Umbilical cord (tissue), 2 donors: Measurements from ENCODE around the gene NUDT1. TPM values are rescaled to one million over a fixed set of nuclear protein-coding genes. Genes with fewer than 3 reads are reported as not detected.

Experiments
- DNase-seq: peaks from one replicate; pipeline ENCODE4 v3.0.0-alpha.2; 2015; ENCODE audit warnings: low spot score
- total RNA-seq: library from RNA; depleted of rRNA; stranded (reverse); fragments of >200 nt; gene quantifications from one replicate; pipeline ENCODE4 v1.2.3, GENCODE V29; 2014; ENCODE audit warnings: low replicate concordance; ENCODE audit not compliant: insufficient read depth

NUDT1 gene
- total RNA-seq, 1 donor from 2014 or later = 2.2 TPM

- peak; percentile 60 for DNase-seq
Observed at GRCh38 chr7:2248984-2249694, 7.1 kb downstream of the NUDT1 start.

DNA sequence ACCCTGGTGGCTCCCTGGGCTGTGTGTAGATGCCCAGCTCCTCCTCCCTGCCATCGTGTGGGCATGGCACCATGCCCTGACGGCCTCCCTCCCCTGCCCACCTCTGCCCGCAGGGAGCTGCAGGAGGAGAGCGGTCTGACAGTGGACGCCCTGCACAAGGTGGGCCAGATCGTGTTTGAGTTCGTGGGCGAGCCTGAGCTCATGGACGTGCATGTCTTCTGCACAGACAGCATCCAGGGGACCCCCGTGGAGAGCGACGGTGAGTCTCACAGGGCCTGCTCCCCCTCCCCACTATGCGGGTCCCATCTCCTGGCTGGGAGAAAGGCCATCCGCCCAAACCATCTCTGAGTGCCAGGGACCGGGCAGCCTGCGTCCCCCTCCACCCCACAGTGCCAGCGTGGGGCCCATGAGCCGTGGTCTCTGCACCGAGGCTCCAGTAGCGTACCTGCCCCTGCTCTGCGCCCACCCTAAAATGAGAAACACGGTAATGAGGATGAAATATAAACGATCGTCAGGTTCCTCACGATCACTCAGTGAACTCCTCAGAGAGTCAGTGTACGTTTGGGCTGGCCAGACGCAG lies 7.8 kb downstream of the NUDT1 start:
- no peak for DNase-seq

DNA sequence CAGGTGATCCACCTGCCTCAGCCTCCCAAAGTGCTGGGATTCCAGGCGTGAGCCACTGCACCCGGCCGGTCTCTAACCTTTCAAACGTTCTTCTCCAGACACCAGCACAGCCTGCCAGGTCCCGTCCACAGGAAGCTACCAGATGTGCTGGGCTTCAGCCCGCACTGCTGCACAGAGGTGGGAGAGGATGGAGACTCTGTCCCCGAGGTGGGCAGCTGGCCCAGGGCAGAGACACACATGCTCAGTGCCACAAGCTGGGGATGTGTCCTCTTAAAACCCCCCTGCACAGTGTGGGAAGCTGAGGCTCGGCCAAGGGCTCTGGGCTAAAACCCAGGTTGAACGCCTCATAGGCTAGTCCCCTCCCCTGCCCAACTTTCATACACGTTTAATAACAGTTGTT lies 9.4 kb downstream of the NUDT1 start:
- DNase-seq = no peak

DNA sequence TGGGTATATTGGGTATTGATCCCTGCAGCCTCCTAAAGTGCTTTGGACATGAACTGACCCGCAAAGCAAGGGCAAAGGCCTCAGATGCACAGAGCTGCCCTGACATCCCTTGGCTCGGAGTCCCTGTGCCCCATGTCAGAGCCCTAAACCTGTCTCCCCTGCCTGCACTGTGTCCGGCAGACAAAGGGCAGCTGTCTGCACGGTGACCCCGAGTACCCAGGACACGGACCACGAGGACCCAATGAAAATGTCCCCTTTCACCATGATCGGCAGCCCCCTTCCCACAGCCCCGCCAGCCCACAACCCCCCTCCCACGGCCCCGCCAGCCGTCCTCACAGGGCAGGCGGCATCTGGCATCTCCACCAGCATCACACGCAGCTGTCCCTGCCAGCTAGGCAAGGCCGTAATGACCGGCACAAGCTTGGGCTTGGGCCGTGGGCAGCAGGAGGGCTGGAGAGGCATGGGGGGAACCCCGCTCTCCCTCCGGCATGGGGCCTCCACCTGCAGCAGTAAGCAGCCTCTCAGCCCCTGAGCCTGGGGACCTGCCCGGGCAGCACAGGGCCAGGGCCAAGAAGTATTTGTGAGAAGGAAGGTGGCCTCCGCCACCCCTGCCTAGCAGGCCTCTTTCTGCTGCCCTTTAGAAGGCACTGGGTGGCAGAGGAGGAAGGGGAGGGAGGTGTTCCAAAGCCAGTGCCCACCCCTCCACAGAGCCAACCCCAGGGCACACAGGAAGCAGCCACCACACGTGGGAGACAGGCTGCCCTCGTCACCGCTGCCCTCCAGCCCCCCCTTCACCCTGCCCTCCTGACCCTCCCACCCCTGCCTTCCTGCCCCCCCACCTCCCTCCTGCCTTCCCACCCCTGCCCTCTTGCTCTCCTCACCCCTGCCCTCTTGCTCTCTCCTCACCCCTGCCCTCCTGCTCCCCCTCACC lies 10.1 kb downstream of the NUDT1 start:
- DNase-seq = no peak

DNA sequence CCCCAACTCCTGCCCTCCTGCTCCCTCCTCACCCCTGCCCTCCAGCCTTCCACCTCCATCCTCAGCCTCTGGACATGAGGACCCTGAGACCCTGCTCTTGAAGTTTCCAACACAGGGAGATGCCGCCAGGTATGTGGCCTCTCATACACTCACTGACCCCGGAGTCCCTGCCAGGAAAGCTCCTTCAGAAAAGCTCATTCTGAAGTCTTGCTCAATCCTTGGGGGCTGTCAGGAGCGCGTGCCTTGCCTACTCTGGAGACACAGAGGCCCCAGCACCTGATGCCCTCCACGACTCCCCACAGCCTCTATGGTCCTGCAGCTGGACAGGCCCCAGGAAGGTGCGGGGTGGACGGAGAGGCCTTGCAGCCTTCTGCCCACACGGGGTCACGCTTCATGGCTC lies 11.0 kb downstream of the NUDT1 start:
- no peak for DNase-seq

DNA sequence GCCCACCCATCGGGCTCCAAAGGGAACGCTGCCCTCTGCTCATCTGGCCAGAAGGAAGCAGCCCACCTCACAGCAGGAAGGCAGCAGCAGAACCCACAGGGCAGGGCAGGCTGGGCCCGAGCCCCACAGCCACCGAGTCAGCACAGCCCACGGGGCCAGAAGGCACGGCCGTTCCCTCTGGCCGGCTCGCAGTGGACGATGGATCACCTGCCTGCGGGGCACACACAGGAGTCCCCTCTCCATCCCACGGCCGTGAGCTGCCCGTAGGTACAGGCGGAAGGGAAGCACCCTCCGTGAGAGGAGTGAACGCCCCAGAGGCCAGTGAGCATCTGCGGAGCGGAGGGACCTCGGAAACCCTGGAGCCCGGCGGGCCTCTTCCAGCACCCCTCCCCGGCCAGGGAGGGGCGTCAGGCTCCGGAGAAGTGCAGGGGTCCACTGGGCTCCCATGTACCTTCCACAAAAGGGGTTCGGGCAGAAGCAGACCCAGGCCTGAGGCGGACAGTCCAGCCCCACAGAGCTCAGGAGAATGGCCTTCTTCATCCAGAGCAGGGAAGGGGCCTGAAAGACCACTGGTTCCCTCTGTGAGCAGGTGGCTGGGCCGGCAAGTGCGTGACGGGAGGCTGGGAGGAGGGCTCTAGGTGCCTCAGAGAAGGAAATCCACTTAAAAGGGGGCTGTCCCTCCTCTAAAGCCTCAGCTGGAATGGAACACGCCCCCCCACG lies 11.7 kb downstream of the NUDT1 start:
- no peak for DNase-seq

- DNase-seq = no peak
Observed at GRCh38 chr7:2254429-2255144, 12.6 kb downstream of the NUDT1 start.

DNA sequence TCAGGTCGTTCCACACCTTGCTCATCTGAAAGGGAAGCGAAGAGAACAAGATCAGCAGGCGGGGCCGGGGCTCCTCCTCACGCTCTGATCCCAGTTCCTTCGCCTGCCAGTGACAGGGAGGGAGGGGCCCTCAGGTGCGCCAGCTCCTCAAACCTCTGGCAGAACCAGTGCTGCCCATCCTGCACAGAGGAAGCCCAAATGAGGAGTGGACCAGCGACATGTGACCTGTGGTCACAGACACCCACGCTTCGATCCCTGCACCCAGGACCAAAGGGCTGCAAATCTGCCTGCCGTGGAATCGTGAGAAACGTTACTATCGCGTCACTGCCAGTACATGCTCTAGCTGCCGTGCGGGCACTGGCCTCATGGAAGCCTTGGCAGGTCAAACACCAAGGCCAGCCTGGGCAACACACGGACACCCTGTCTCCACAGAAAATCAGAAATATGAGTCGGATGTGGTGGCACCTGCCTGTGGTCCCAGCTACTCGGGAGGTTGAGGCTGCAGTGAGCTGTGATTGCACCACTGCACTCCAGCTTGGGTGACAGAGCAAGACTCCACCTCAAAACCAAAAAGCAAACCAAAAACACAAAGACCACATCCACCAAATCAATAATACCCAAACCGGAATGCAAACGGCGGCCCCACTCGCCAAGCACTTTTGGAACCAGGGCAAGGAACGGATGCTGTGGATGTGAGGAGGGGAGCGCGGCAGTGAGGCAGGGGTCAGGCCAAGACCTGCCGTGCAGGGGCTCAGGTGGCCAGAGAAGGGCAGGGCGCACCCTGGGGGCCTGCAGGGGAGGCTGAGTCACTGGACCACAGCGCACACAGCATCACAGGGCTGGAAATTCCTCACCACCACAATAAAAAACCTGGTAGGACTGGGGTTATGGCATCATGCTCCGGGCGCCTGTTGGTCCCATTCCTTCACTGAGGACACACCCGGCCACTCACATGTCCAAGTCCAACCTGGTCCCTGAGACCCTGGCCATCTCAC lies 13.4 kb downstream of the NUDT1 start:
- DNase-seq = no peak

GRCh38 chr7:2256306-2257045 lies 14.4 kb downstream of the NUDT1 start:
- DNase-seq = no peak

DNA sequence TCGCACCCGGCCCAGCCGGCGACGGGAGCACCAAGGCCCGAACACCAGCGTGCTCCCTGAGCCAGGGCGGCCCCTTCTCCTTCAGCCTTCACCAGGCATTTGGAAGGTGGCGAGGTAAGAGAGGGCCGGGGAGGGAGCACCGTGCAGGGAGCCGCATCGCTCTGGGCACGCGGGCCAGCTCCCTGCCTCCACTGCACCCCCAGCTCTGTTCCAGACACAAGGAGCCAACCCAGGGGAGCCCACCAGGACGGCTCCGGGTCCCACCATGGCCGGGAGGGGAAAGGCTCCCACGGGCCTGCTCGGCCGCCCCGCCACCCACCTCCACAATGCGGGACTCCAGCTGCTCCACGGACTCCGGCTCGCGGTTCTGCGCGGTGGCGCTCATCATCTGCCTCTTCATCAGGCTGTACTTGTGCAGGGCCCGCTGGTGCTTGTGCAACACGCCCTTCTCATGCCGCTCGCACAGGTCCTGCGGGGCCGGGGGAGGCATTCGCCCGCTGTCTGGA lies 15.1 kb downstream of the NUDT1 start:
- no peak for DNase-seq

DNA sequence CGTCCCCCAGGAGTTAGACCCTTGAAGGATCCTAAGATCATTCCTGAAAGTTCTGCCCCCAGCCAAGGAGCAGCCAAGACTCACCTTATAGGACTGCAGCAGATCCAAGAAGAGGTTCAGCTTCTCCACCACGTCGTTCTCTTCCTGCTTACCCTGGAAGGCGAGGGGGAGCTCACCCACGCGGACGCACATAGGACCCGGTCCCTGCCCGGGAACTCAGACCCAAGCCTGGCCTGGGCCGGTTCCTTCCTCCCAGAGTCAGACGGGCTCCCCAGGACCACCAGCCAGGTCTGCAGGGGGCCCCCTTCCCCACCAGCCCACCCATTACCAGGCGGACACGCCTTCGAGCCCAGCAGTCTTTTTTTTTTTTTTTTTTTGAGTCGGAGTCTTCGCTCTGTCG lies 15.6 kb downstream of the NUDT1 start:
- DNase-seq = no peak

DNA sequence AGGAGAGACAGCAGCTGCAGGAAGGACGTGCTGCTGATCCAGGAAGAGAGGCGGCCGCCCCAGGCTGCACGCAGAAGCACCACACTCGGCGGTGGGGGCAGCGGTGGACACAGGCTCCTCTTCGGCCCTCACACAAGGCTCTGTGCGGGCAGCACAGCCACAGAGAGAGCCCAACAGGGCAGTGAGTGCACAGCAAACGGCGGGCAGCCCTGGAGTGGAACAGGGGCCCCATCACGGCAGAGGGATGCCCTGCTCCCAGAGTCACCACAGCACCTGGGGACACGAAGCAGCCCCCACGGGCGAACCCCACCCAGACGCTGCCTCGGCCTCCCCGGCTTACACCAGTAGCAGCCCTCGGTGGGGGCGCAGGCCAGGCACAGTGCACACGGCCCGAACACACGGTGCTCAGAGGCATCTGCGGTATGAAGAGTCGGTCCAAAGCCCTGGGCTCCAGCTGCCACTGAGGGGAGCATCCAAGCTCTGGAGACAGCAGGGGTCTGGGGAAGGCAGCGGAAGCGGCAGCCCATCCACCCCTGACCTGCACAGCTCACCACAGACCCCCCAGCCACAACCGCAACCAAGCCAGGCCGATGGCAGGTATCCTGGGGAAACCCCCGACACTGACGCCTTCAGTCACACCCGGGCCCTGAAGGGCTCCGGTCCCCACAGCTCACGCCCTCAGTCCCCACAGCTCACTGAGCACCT lies 16.8 kb downstream of the NUDT1 start:
- DNase-seq = no peak

DNA sequence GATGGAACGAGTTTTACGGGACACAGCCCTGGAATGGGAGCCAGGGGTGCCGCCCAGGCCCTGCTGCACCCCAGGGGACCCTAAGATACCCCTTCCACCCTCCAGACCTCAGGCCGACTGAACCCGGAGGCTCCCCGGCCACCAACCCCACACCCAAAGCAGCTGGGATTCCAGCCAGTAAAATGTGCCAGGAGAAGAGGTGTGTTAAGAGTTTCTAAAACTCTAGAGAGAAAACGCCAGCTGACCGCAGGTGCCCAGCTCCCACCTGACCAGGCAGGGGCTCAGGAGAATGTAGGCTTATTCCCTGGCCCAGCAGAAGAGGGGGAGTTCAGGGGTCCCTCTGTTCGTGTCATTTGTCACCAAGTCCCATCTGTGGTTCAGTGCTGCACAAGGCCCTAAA lies 17.5 kb downstream of the NUDT1 start:
- no peak for DNase-seq

DNA sequence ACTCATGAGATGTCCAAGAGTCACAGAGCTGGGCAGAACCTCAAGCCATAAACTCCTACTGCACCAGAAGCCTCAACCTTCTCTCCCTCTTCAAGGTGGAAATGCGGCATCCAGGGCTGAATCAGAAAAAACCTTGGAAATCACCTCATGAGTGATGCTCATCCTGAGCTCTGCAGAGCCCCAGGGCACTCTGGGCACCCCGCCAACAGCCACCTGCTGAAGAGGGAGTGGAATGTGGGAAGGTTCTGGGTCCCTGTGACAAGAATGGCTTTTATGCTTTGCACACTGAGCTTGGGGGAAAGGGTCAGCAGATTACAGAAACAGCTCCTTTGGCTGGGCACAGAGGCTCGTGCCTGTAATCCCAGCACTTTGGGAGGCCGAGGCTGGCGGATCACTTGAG lies 18.8 kb downstream of the NUDT1 start:
- DNase-seq = peak; percentile 15

GRCh38 chr7:2261611-2262010 lies 19.6 kb downstream of the NUDT1 start:
- DNase-seq = no peak

GRCh38 chr7:2263176-2263575 lies 21.1 kb downstream of the NUDT1 start:
- no peak for DNase-seq

GRCh38 chr7:2264158-2264557 lies 22.1 kb downstream of the NUDT1 start:
- DNase-seq = no peak

GRCh38 chr7:2266911-2267310 lies 24.9 kb downstream of the NUDT1 start:
- DNase-seq = no peak
